NB4 (cell line): Measurements from ENCODE around the gene DIPK1C.

Experiments
- TF ChIP-seq, protein P1 (sequence below): IDR thresholded peaks from one replicate; pipeline ENCODE4 v1.5.1; 2012; ENCODE audit warnings: low read depth, low read length
- TF ChIP-seq, protein P2 (sequence below): IDR thresholded peaks from 2 replicates; pipeline ENCODE4 v1.6.1; 2011; ENCODE audit warnings: low read depth, low read length

DNA sequence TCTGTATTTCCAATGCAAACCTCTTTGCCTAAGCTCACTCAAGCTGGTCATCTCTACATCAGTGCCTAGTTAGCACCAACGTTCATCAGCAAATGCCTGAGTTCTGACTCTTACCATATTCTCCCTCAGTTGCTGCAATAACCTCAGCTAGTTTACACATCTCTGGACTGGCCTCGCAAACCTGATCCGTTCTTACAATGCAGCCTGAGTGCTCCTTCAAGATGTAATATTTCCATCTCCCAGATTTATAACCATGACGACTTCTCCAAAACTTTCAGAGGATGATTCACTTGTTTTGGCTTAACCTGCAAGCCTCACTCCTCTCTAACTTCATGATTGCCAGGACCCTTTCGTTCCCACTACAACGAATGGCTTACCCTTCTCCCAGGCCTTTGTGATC lies 69.7 kb downstream of the DIPK1C start:
- TF ChIP-seq, protein P1, sequence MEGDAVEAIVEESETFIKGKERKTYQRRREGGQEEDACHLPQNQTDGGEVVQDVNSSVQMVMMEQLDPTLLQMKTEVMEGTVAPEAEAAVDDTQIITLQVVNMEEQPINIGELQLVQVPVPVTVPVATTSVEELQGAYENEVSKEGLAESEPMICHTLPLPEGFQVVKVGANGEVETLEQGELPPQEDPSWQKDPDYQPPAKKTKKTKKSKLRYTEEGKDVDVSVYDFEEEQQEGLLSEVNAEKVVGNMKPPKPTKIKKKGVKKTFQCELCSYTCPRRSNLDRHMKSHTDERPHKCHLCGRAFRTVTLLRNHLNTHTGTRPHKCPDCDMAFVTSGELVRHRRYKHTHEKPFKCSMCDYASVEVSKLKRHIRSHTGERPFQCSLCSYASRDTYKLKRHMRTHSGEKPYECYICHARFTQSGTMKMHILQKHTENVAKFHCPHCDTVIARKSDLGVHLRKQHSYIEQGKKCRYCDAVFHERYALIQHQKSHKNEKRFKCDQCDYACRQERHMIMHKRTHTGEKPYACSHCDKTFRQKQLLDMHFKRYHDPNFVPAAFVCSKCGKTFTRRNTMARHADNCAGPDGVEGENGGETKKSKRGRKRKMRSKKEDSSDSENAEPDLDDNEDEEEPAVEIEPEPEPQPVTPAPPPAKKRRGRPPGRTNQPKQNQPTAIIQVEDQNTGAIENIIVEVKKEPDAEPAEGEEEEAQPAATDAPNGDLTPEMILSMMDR: no peak
- TF ChIP-seq, protein P2, sequence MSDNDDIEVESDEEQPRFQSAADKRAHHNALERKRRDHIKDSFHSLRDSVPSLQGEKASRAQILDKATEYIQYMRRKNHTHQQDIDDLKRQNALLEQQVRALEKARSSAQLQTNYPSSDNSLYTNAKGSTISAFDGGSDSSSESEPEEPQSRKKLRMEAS: no peak
